ENCODE measurements around the gene PIP5KL1.
A peak's percentile ranks its signal among the peaks of the same experiment; 100 is the strongest.

PIP5KL1 gene

DNA sequence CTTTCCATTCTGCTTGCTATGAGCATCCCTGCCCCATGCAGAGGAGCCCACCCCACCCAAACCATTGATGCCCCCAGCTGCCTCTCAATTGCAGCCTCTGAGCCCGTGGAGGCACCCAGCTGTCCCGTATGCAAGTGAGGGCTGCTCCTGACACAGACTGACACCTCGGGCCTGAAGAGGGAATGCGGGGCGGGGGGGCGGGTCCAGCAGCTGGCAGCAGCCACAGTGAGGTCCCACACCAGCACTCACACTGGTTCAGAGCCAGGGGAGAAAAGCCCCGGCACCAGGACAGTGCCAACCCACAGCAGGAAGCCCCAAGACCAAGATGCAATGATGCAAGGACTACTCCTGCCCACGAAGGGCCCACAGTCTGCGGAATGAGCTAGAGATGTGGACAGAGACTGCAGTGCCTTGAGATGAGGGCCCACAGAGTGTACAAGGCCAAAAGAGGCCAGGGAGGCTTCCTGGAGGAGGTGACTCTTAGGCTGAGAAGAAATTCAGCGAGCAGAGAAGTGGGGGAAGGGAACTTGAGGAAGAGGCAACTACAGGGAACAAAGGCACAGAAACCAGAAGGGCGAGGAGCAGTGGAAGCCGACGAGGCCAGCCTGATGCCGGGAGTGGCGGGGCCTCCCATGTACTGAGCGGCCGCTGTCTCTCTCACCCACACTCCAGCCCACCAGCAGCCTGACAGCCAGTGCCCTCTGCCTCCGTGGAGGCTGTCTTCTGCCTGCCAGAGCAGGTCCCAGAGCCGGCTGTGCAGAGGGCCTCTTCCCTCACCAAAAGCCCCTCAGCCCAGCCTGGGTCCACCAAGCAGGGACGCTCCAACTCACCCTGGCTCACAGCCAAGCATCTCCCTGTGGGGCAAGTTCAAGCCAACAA is 41.0 kb upstream of the PIP5KL1 start:
- no peaks in the 10 kb centered on the region for H3K36me3 ChIP-seq (ENCODE audit: low read length)
- peaks cover 98% of the 10 kb centered on the region for H3K79me2 ChIP-seq (ENCODE audit: insufficient read depth, low read length)
- peak overlapping the region; percentile 93 for H3K9ac ChIP-seq (ENCODE audit: low read length)
- H3K4me2 ChIP-seq (ENCODE audit: low read depth, low read length, poor library complexity, severe bottlenecking): peak overlapping the region; percentile 92
- H3K9me2 ChIP-seq (replicated peaks; ENCODE audit: insufficient read depth, low read length): no peaks in the 10 kb centered on the region
- H3K27me3 ChIP-seq (ENCODE audit: low read length): no peaks in the 10 kb centered on the region
- H2AFZ ChIP-seq (ENCODE audit: low read depth, low read length, severe bottlenecking): no peak overlapping the region
- no peaks in the 10 kb centered on the region for H3K9me3 ChIP-seq (ENCODE audit: insufficient read depth, low read length)
- H3K4me3 ChIP-seq (ENCODE audit: insufficient read depth, low read length, poor library complexity, severe bottlenecking): peak overlapping the region; percentile 95
- H3F3A ChIP-seq (ENCODE audit: insufficient read depth): peaks cover 55% of the 10 kb centered on the region
- peak overlapping the region; percentile 97 for H3K27ac ChIP-seq (ENCODE audit: low read depth, low read length)
- no peaks in the 10 kb centered on the region; the same call in 1 of the 2 replicates for H4K20me1 ChIP-seq (ENCODE audit: low read depth, low read length)
- TF ChIP-seq, protein P1, sequence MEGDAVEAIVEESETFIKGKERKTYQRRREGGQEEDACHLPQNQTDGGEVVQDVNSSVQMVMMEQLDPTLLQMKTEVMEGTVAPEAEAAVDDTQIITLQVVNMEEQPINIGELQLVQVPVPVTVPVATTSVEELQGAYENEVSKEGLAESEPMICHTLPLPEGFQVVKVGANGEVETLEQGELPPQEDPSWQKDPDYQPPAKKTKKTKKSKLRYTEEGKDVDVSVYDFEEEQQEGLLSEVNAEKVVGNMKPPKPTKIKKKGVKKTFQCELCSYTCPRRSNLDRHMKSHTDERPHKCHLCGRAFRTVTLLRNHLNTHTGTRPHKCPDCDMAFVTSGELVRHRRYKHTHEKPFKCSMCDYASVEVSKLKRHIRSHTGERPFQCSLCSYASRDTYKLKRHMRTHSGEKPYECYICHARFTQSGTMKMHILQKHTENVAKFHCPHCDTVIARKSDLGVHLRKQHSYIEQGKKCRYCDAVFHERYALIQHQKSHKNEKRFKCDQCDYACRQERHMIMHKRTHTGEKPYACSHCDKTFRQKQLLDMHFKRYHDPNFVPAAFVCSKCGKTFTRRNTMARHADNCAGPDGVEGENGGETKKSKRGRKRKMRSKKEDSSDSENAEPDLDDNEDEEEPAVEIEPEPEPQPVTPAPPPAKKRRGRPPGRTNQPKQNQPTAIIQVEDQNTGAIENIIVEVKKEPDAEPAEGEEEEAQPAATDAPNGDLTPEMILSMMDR (IDR thresholded peaks at IDR 0.05; ENCODE audit: insufficient read depth, low read length, poor library complexity, severe bottlenecking): no peak
- TF ChIP-seq EZH2phosphoT487 (conservative IDR thresholded peaks at IDR 0.05; ENCODE audit: low read length): no peak

DNA sequence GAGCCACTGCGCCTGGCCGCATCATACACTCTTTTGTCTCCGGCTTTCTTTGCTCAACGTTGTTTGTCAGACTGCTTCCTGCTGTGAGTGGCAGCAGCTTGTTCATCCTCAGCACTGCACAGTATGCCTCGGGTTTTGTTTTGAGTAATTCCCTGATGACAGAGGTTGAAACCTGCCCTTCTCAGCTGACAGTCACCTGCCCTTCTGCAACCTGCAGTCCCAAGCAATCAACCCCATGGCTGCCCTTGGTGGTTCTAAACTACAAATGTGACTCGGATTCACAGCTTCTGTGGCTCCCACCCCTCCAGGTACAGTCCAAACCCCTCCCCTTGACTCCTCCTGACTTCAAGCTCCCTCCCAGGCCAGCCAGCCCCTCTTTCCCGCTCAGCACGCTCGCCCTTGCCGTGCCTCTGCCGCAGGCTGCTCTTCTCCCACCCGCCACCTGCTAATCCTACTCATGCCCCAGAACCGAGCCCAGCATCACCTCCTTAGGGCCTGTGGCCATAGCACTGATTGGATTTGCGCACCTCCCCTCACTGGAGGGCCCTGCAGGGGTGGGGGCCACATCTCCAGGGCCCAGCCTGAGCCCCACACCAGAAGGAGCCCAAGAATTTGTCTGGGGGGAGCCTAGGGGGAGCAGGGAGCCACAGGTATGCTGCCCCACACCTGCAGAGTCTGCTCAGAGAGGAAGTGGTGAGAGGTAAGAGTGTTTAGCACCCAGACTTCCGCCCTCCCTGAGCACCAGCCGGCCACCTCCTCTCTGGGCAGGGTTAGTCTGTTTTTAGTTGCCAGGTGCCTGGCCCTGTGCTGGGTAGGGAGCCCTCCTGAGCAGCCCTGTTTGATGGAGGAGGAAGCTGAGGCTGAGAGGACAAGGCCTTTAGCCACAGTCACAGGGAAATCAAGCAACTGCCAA is 40.1 kb upstream of the PIP5KL1 start:
- Histone ChIP-seq H3K27ac (ENCODE audit: low read depth, low read length) (peak overlapping the region; percentile 97), H3K27me3 (ENCODE audit: low read length) (no peaks in the 10 kb centered on the region), H3K9me3 (ENCODE audit: insufficient read depth, low read length) (no peaks in the 10 kb centered on the region), H2AFZ (ENCODE audit: low read depth, low read length, severe bottlenecking) (no peak overlapping the region), H3F3A (ENCODE audit: insufficient read depth) (peaks cover 48% of the 10 kb centered on the region), H3K36me3 (ENCODE audit: low read length) (no peaks in the 10 kb centered on the region), H3K9me2 (replicated peaks; ENCODE audit: insufficient read depth, low read length) (no peaks in the 10 kb centered on the region), H3K4me2 (ENCODE audit: low read depth, low read length, poor library complexity, severe bottlenecking) (peak overlapping the region; percentile 92), H3K4me3 (ENCODE audit: insufficient read depth, low read length, poor library complexity, severe bottlenecking) (peak overlapping the region; percentile 33), H3K9ac (ENCODE audit: low read length) (peak overlapping the region; percentile 93), H4K20me1 (ENCODE audit: low read depth, low read length) (no peaks in the 10 kb centered on the region; the same call in 1 of the 2 replicates), H3K79me2 (ENCODE audit: insufficient read depth, low read length) (peaks cover 98% of the 10 kb centered on the region)
- TF ChIP-seq, protein P1 (IDR thresholded peaks at IDR 0.05; ENCODE audit: insufficient read depth, low read length, poor library complexity, severe bottlenecking): no peak
- TF ChIP-seq EZH2phosphoT487 (conservative IDR thresholded peaks at IDR 0.05; ENCODE audit: low read length): no peak

DNA sequence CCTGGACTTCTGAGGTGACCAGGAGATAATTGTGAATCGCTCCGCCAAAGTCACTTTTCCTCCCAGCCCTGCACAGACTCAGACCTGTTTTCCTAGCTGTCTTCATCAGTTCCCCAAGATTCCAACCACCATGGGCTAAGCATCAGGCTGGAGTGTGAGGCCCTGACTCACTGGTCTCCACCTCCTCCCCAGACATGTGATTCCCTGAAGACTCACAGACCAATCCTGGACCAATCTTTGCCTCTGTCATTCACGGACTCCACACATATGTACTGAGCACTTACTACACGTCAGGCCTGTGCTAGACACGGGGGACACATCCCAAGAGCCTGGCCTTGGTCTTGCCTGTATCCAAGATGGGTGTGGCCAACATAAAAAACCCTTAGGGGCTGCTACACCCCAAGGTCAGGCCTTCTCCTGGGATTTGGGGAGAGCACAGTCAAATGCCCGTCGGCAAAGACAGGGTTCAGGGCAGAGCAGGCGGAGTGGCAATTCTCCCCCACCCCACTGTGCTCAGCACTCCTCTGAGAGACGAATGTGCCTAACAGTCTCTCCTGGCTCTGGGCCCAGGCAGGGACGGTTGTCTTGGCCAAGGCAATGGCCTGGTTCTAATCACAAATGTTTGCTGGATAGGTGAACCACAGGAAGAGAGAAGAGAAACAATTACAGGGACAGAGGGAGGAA is 38.3 kb upstream of the PIP5KL1 start:
- H3K27ac ChIP-seq (ENCODE audit: low read depth, low read length): peak overlapping the region; percentile 97
- H3K9me3 ChIP-seq (ENCODE audit: insufficient read depth, low read length): no peaks in the 10 kb centered on the region
- peak overlapping the region; percentile 92 for H3K4me2 ChIP-seq (ENCODE audit: low read depth, low read length, poor library complexity, severe bottlenecking)
- H3K4me3 ChIP-seq (ENCODE audit: insufficient read depth, low read length, poor library complexity, severe bottlenecking): no peak overlapping the region
- no peak for TF ChIP-seq EZH2phosphoT487 (conservative IDR thresholded peaks at IDR 0.05; ENCODE audit: low read length)
- TF ChIP-seq, protein P1 (IDR thresholded peaks at IDR 0.05; ENCODE audit: insufficient read depth, low read length, poor library complexity, severe bottlenecking): no peak
- H2AFZ ChIP-seq (ENCODE audit: low read depth, low read length, severe bottlenecking): no peak overlapping the region
- no peaks in the 10 kb centered on the region for H3K9me2 ChIP-seq (replicated peaks; ENCODE audit: insufficient read depth, low read length)
- H3F3A ChIP-seq (ENCODE audit: insufficient read depth): peaks cover 38% of the 10 kb centered on the region
- no peaks in the 10 kb centered on the region for H3K27me3 ChIP-seq (ENCODE audit: low read length)
- H3K36me3 ChIP-seq (ENCODE audit: low read length): no peaks in the 10 kb centered on the region
- H3K79me2 ChIP-seq (ENCODE audit: insufficient read depth, low read length): peaks cover 98% of the 10 kb centered on the region
- H3K9ac ChIP-seq (ENCODE audit: low read length): peak overlapping the region; percentile 93
- H4K20me1 ChIP-seq (ENCODE audit: low read depth, low read length): no peaks in the 10 kb centered on the region; the same call in 1 of the 2 replicates
